GM10266 (cell line): ENCODE measurements around the gene PPFIBP1.

Experiments used
- DNase-seq: peaks from one replicate; pipeline ENCODE4 v3.0.0; 2012; ENCODE audit errors: extremely low spot score
- CTCF ChIP-seq: IDR thresholded peaks from 2 replicates; pipeline ENCODE4 v1.5.1; 2012; ENCODE audit warnings: mild to moderate bottlenecking, low read depth; ENCODE audit not compliant: control insufficient read depth, insufficient read depth; ENCODE audit errors: missing control alignments

PPFIBP1 gene

GRCh38 chr12:27693403-27693802, 169.4 kb downstream of the PPFIBP1 start:
- TF ChIP-seq CTCF: no peak

GRCh38 chr12:27695556-27696292, 171.7 kb downstream of the PPFIBP1 start:
- no peak for TF ChIP-seq CTCF
- DNase-seq: no peak

More at GRCh38 chr12:27693403-27693802, 169.4 kb downstream of the PPFIBP1 start:
- no peak for DNase-seq

- no peak for TF ChIP-seq CTCF
- no peak for DNase-seq
These were observed 172.3 kb downstream of the PPFIBP1 start, which contains the start of gene REP15 for GRCh38 chr12:27696293-27696652. REP15 (plus strand) TSS chr12:27696447; CDS start chr12:27696563, 116 bp downstream.

GRCh38 chr12:27696864-27697564, 173.0 kb downstream of the PPFIBP1 start:
- no peak for TF ChIP-seq CTCF
- DNase-seq: no peak

- peak; percentile 91 for TF ChIP-seq CTCF
- DNase-seq: peak; percentile 65
These were observed 179.9 kb downstream of the PPFIBP1 start for GRCh38 chr12:27703720-27704452.

- TF ChIP-seq CTCF: no peak
- no peak for DNase-seq
These were observed 181.3 kb downstream of the PPFIBP1 start for GRCh38 chr12:27705263-27705662.
